Mammary epithelial cell (primary cell): ENCODE measurements around the gene WFDC11.
"Not testable (repeated sequence)": the region's sequence is repeated elsewhere in the genome, so short reads cannot be mapped to it uniquely, and the experiment has no call there.

Experiments
- CTCF ChIP-seq, 2 donors: IDR thresholded peaks in 1 of 2; conservative IDR thresholded peaks in 1 of 2; 2 replicates each; pipeline ENCODE4 v1.5.1; 2011 to 2012; ENCODE audit warnings: inconsistent platforms in 2 of 2, low read length in 2 of 2, mild to moderate bottlenecking in 2 of 2, control low read depth in 1 of 2, low read depth in 1 of 2; ENCODE audit not compliant: insufficient read depth in 1 of 2; ENCODE audit errors: extremely low read depth in 1 of 2
- EZH2 ChIP-seq: IDR thresholded peaks from 2 replicates; pipeline ENCODE4 v1.6.1; 2012; ENCODE audit warnings: low read length, inconsistent platforms, borderline replicate concordance

GRCh38 chr20:45693346-45693745 is 23.3 kb upstream of the WFDC11 start:
- TF ChIP-seq EZH2; CTCF (conservative IDR thresholded peaks at IDR 0.05 in 1 of 2, IDR thresholded peaks at IDR 0.05 in 1 of 2; ENCODE audit: extremely low read depth in 1 of 2, insufficient read depth in 1 of 2, low read depth in 1 of 2, low read length in 2 of 2): not testable (repeated sequence)
